ENCODE results near the gene NUDT19.
"Not testable (repeated sequence)": the region's sequence is repeated elsewhere in the genome, so short reads cannot be mapped to it uniquely, and the experiment has no call there.

Gene NUDT19

DNA sequence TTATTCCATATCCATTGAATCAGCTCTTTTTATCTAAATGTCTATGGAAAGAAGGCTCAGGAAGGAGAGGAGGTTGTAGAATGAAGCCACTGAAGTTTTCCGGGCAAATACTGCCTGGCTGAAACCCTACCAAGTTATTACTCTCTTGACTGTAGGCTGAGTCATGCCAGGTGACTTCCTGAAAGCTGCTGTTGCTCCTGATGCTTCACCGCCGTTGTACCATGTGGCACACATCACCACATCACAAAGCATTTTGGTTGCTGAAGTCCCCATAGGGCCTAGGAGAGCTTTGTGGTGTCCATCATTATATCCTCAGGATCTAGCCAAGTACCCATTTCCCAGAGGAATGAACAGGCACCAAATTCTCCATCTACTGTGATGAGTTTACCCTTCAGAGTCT lies 16.8 kb downstream of the NUDT19 start:
- no peak for FAIRE-seq
- DNase-seq (ENCODE audit: low spot score) = no peak

- no peak for FAIRE-seq
- no peak for DNase-seq (ENCODE audit: low spot score)
These were observed 17.4 kb downstream of the NUDT19 start for GRCh38 chr19:32709032-32709431.

DNA sequence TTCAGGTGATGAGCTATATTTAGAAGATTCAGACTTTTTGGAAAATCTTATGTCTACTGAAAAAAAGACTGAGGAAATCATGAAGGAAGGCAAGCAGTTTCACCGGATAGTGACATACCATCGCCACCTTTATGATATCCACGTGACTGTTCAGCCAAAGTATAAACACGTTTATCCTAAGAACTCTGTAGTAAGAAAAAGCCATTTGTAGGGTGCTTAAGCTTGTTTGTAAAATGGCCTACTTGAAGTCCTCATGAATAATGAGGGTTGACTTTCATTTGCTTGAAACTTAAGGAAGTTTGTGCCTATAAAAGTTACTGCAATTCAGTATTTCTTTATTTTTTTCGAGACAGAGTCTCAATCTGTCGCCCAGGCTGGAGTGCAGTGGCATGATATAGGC lies 20.1 kb downstream of the NUDT19 start:
- FAIRE-seq (no peak), DNase-seq (ENCODE audit: low spot score) (no peak)

DNA sequence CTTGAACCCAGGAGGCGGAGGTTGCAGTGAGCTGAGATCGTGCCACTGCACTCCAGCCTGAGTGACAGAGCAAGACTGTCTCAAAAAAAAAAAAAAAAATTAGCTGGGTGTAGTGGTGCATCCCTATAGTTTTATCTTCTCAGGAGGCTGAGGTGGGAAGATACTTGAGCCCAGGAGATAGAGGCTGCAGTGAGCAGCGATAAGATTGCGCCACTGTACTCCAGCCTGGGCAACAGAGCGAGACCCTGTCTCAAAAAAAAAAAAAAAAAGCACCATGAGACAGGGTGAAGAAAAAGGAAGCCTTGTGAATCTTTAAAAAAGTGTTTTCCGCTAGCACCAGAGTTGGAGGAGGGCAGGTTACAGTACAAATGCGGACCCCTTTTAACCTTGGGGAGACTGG lies 24.6 kb downstream of the NUDT19 start:
- DNase-seq (ENCODE audit: low spot score); FAIRE-seq: not testable (repeated sequence)

DNA sequence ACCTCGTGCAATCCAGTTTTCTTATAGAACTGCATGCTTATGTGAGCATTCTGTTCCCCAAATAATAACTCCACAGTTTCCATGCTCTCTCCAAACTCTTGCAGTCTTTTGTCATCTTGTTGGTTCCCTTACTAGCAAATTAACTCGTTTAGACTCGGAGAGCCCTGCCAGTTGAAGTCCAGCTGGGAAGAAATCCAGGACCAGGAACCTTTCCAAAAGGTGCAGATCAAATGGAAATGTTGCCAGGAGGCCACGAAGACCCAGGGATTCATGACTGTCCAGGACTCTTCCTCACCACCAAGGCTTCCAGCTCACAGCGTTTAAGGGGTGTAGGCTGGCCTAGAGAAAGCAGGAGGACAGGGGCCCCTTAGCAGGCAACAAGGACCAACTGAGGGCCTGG lies 25.9 kb downstream of the NUDT19 start:
- no peak for FAIRE-seq

GRCh38 chr19:32718286-32718685 lies 26.7 kb downstream of the NUDT19 start:
- DNase-seq (ENCODE audit: low spot score) (no peak), FAIRE-seq (no peak)

More for the DNA sequence above, 25.9 kb downstream of the NUDT19 start:
- DNase-seq (ENCODE audit: low spot score) = no peak

GRCh38 chr19:32719611-32720059 lies 28.0 kb downstream of the NUDT19 start, which contains the start of gene TDRD12:
Gene TDRD12 (plus strand): TSS chr19:32719767. CDS start chr19:32720073, 306 bp downstream.
- FAIRE-seq = no peak
- no peak for DNase-seq (ENCODE audit: low spot score)

- DNase-seq (ENCODE audit: low spot score) (no peak), FAIRE-seq (no peak)
These were observed 28.8 kb downstream of the NUDT19 start for GRCh38 chr19:32720216-32720935.

GRCh38 chr19:32720936-32721250 lies 29.3 kb downstream of the NUDT19 start:
- FAIRE-seq (no peak), DNase-seq (ENCODE audit: low spot score) (no peak)

GRCh38 chr19:32735936-32736335 lies 44.3 kb downstream of the NUDT19 start:
- no peak for DNase-seq (ENCODE audit: low spot score)
- FAIRE-seq = no peak

GRCh38 chr19:32743021-32743420 lies 51.4 kb downstream of the NUDT19 start:
- no peak for FAIRE-seq
- DNase-seq (ENCODE audit: low spot score) = no peak

GRCh38 chr19:32743447-32743846 lies 51.8 kb downstream of the NUDT19 start:
- DNase-seq (ENCODE audit: low spot score) (no peak), FAIRE-seq (no peak)

- DNase-seq (ENCODE audit: low spot score) (no peak), FAIRE-seq (no peak)
These were observed 53.1 kb downstream of the NUDT19 start for GRCh38 chr19:32744555-32745325.

GRCh38 chr19:32745594-32746251 lies 54.1 kb downstream of the NUDT19 start:
- not testable (repeated sequence) for FAIRE-seq; DNase-seq (ENCODE audit: low spot score)

DNA sequence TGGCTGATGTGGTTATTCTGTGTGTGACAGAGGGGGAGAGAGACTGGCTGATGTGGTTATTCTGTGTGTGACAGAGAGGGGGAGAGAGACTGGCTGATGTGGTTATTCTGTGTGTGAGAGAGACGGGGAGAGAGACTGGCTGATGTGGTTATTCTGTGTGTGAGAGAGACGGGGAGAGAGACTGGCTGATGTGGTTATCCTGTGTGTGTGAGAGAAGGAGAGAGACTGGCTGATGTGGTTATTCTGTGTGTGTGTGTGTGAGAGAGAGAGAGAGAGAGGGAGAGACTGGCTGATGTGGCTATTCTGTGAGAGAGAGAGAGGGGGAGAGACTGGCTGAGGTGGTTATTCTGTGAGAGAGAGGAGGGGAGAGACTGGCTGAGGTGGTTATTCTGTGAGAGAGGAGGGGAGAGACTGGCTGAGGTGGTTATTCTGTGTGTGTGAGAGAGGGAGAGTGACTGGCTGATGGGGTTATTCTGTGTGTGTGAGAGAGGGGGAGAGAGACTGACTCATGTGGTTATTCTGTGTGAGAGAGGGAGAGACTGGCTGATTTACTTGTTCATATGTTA lies 55.1 kb downstream of the NUDT19 start:
- not testable (repeated sequence) for DNase-seq (ENCODE audit: low spot score); FAIRE-seq

GRCh38 chr19:32748497-32748896 lies 56.9 kb downstream of the NUDT19 start:
- DNase-seq (ENCODE audit: low spot score) (no peak), FAIRE-seq (no peak)

GRCh38 chr19:32748948-32749347 lies 57.3 kb downstream of the NUDT19 start:
- no peak for DNase-seq (ENCODE audit: low spot score)
- no peak for FAIRE-seq

DNA sequence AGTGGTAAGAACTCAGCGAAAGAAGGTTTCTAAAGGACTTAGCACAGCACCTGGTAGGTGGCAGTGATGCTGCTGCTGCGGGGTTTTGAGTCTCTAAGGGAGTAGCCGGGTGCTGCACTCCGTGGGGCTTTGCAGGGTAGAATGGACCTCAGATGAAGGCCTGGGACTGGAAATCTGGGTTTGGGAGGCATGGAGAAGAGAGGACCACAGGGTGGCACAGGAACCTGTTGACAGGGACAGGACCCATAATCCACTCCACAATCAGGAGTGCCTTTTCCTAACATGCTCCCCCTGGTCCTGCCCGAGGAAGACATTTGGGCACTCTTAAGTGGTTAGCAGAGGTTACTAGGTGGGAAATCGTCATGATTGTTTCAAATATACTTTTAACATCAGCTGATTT lies 57.7 kb downstream of the NUDT19 start:
- no peak for DNase-seq (ENCODE audit: low spot score)
- FAIRE-seq = no peak

DNA sequence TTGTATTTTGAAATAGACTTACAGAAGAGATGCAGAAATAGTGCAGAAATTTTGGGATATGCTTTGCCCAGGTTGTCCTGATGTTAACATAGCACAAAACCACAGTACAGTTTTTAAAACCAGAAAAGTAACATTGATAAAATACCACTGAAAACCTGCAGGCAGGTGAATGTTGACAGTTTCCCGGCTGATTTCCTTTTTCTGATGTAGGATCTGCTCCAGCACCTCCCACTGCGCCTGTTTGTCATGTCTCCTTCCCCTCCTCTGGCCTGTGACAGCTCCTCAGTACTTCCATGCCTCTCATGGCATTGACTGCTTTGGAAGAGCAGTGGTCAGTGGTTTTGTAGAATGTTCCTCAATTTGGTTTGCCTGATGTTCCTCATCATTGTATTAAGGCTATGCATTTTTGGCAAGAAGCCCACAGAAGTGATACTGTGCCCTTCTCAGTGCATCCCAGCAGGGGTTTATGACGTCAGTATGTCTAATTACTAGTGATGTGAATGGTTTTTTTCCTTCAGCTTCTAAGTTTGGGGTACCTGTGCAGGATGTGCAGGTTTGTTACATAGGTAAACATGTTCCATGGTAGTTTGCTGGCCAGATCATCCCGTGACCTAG lies 58.9 kb downstream of the NUDT19 start:
- FAIRE-seq = no peak
- DNase-seq (ENCODE audit: low spot score) = no peak

GRCh38 chr19:32751066-32751465 lies 59.4 kb downstream of the NUDT19 start:
- DNase-seq (ENCODE audit: low spot score) (no peak), FAIRE-seq (no peak)

GRCh38 chr19:32757189-32757588 lies 65.6 kb downstream of the NUDT19 start:
- no peak for FAIRE-seq
- no peak for DNase-seq (ENCODE audit: low spot score)

All from urothelium cell line (cell line).